SK-N-SH treated with all-trans-retinoic acid at 6 μM for 48 hours (cell line): ENCODE measurements around the gene CNTNAP2.

Experiments
- ATAC-seq: fragments of 200-7000 bp; cut with Tn5 transposase; 3 replicates; pipeline ENCODE4 v1.9.1; 2020; ENCODE audit warnings: mild to moderate bottlenecking, moderate library complexity
- BACH2 ChIP-seq: fragments of 250-450 bp; sonication (Bioruptor Pico); IDR thresholded peaks from 2 replicates; pipeline ENCODE4 v1.9.0; 2021; ENCODE audit warnings: mild to moderate bottlenecking, borderline replicate concordance
- CREB5 ChIP-seq: fragments of 250-450 bp; sonication (Bioruptor Pico); IDR thresholded peaks from 2 replicates; pipeline ENCODE4 v1.5.1; 2020; ENCODE audit warnings: low read depth, mild to moderate bottlenecking, moderate library complexity
- CSDC2 ChIP-seq: fragments of 250-450 bp; sonication (Bioruptor Pico); IDR thresholded peaks from 2 replicates; pipeline ENCODE4 v1.5.0; 2020; ENCODE audit warnings: mild to moderate bottlenecking, moderate library complexity
- CSRNP3 ChIP-seq: fragments of 250-450 bp; sonication (Bioruptor Pico); IDR thresholded peaks from 2 replicates; pipeline ENCODE4 v1.5.1; 2021; ENCODE audit warnings: mild to moderate bottlenecking, moderate library complexity
- ESRRG ChIP-seq: fragments of 250-450 bp; sonication (Bioruptor Pico); IDR thresholded peaks from 2 replicates; pipeline ENCODE4 v1.6.1; 2021; ENCODE audit warnings: mild to moderate bottlenecking
- GLIS3 ChIP-seq: fragments of 250-450 bp; sonication (Bioruptor Pico); IDR thresholded peaks from 2 replicates; pipeline ENCODE4 v1.5.0; 2020; ENCODE audit warnings: mild to moderate bottlenecking, moderate library complexity
- ISL1 ChIP-seq: fragments of 250-450 bp; sonication (Bioruptor Pico); IDR thresholded peaks from 2 replicates; pipeline ENCODE4 v2.1.2; 2022; ENCODE audit warnings: mild to moderate bottlenecking, moderate library complexity
- POU6F1 ChIP-seq: fragments of 250-450 bp; sonication (Bioruptor Pico); IDR thresholded peaks from 2 replicates; pipeline ENCODE4 v1.8.0; 2021; ENCODE audit warnings: low read depth, mild to moderate bottlenecking, moderate library complexity, borderline replicate concordance
- RARB ChIP-seq: fragments of 250-450 bp; sonication (Bioruptor Pico); IDR thresholded peaks from 2 replicates; pipeline ENCODE4 v1.8.0; 2021; ENCODE audit warnings: mild to moderate bottlenecking, moderate library complexity
- SNAI2 ChIP-seq: fragments of 250-450 bp; sonication (Bioruptor Pico); IDR thresholded peaks from 2 replicates; pipeline ENCODE4 v1.5.0; 2020; ENCODE audit warnings: mild to moderate bottlenecking, moderate library complexity
- TCF4 ChIP-seq: fragments of 250-450 bp; sonication (Bioruptor Pico); IDR thresholded peaks from 2 replicates; pipeline ENCODE4 v1.8.0; 2021; ENCODE audit warnings: mild to moderate bottlenecking, moderate library complexity, borderline replicate concordance
- TOX ChIP-seq: fragments of 250-450 bp; sonication (Bioruptor Pico); IDR thresholded peaks from 2 replicates; pipeline ENCODE4 v1.8.0; 2021; ENCODE audit warnings: mild to moderate bottlenecking, moderate library complexity, borderline replicate concordance
- TSHZ2 ChIP-seq: fragments of 250-450 bp; sonication (Bioruptor Pico); IDR thresholded peaks from 2 replicates; pipeline ENCODE4 v1.5.0; 2020; ENCODE audit warnings: mild to moderate bottlenecking, moderate library complexity
- ZC3H10 ChIP-seq: fragments of 250-450 bp; sonication (Bioruptor Pico); IDR thresholded peaks from 2 replicates; pipeline ENCODE4 v1.5.1; 2021; ENCODE audit warnings: mild to moderate bottlenecking, moderate library complexity
- ZFP3 ChIP-seq: fragments of 250-450 bp; sonication (Bioruptor Pico); IDR thresholded peaks from 2 replicates; pipeline ENCODE4 v1.5.0; 2020; ENCODE audit warnings: mild to moderate bottlenecking, moderate library complexity
- ZFP30 ChIP-seq: fragments of 450-650 bp; formaldehyde crosslinking; IDR thresholded peaks from 2 replicates; pipeline ENCODE4 v1.5.0; 2022; ENCODE audit warnings: mild to moderate bottlenecking, moderate library complexity
- ZNF565 ChIP-seq: fragments of 450-650 bp; formaldehyde crosslinking; conservative IDR thresholded peaks from 2 replicates; pipeline ENCODE4 v1.5.0; 2020; ENCODE audit warnings: low read depth, mild to moderate bottlenecking, moderate library complexity
- ZNF70 ChIP-seq: fragments of 450-650 bp; formaldehyde crosslinking; IDR thresholded peaks from 2 replicates; pipeline ENCODE4 v1.5.0; 2020; ENCODE audit warnings: mild to moderate bottlenecking, moderate library complexity
- ZNF8 ChIP-seq: fragments of 450-650 bp; formaldehyde crosslinking; IDR thresholded peaks from 2 replicates; pipeline ENCODE4 v1.5.0; 2020; ENCODE audit warnings: mild to moderate bottlenecking, moderate library complexity

CNTNAP2 gene

GRCh38 chr7:146858690-146859089 lies 742.1 kb downstream of the CNTNAP2 start (continued):
- TF ChIP-seq POU6F1 (CRISPR knock-in tag) (no peak), ZNF70 (CRISPR knock-in tag) (no peak), RARB (no peak)
- TF ChIP-seq, all 23 proteins: peak for 0

- TF ChIP-seq CSRNP3 (no peak), ZNF565 (CRISPR knock-in tag) (no peak), ZNF70 (CRISPR knock-in tag) (no peak), BACH2 (no peak), ESRRG (CRISPR knock-in tag) (no peak), TOX (CRISPR knock-in tag) (no peak), CSDC2 (CRISPR knock-in tag) (no peak), GLIS3 (CRISPR knock-in tag) (no peak)
- no peak for ATAC-seq
These were observed 745.1 kb downstream of the CNTNAP2 start for GRCh38 chr7:146861701-146862100.

DNA sequence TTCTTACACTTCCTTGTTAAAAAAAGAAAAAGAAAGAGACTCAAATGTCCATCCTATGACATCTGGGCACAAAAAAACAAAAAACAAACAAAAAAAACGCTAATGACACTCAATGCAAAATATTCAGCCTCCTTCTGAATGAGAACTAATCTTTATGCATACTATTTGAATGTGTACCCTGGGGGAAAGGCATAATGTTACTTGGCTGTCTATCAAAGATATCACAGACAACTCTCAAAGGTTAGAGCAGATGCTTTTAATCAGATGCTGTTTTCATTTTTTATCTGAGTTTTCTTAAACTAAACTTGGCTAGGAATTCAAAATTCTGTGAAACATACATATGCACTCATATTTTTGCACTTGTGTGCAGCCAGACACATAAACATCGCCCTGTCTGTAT lies 745.8 kb downstream of the CNTNAP2 start:
- no peak for TF ChIP-seq ZNF70 (CRISPR knock-in tag)
- TF ChIP-seq TCF4 (CRISPR knock-in tag) = peak; percentile 14; the same call in 1 of the 2 replicates
- ATAC-seq = no peak

- TF ChIP-seq CREB5 (no peak), ESRRG (CRISPR knock-in tag) (no peak), ISL1 (CRISPR knock-in tag) (no peak), ZFP3 (CRISPR knock-in tag) (no peak), SNAI2 (no peak), ZNF8 (CRISPR knock-in tag) (no peak), ZNF70 (CRISPR knock-in tag) (no peak), ZC3H10 (CRISPR knock-in tag) (no peak), TSHZ2 (no peak), ZFP30 (CRISPR knock-in tag) (no peak), RARB (no peak), ZNF565 (CRISPR knock-in tag) (no peak), CSRNP3 (no peak), GLIS3 (CRISPR knock-in tag) (no peak), TOX (CRISPR knock-in tag) (no peak), CSDC2 (CRISPR knock-in tag) (no peak)
- no peak for ATAC-seq
These were observed 748.0 kb downstream of the CNTNAP2 start for GRCh38 chr7:146864644-146865043.

DNA sequence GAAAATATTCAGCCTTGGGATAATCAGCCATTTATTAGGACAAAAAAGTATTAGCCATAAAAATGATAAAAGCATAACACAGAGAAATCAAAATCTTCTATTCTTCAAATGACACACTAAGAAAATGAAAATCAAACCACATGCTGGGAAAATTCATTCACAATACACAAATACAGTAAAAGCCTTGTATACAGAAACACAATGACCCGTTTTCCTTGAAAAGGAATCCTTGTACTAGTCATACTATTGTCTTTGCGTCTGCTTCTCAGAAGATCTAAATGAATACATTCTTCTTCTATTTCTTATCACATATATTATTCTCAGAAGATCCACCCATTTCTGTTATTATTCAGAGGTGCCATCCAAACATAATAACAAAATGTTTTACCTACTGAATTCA lies 749.1 kb downstream of the CNTNAP2 start:
- TF ChIP-seq ESRRG (CRISPR knock-in tag) (no peak), GLIS3 (CRISPR knock-in tag) (no peak), ZFP30 (CRISPR knock-in tag) (no peak), ZFP3 (CRISPR knock-in tag) (no peak), RARB (no peak)
- ATAC-seq = no peak
